Tongue (tissue), 1 donor: ENCODE data around the gene KRTAP10-2. TPM values are rescaled to one million over a fixed set of nuclear protein-coding genes. Genes with fewer than 3 reads are reported as not detected.

Source experiments
- total RNA-seq: library from RNA; depleted of rRNA; stranded (reverse); fragments of >200 nt; gene quantifications from one replicate; pipeline ENCODE4 v1.2.3, GENCODE V29; 2014

KRTAP10-2 gene
- total RNA-seq, 1 donor from 2014 or later, result not detected

Other genes starting within 250 kb of the KRTAP10-2 start
- 19.6 TPM for gene CFAP410, start 212.1 kb downstream of the KRTAP10-2 start, total RNA-seq
- gene TRPM2, start 197.9 kb downstream of the KRTAP10-2 start, total RNA-seq, result 2.2 TPM
- gene LRRC3, start 96.0 kb downstream of the KRTAP10-2 start, total RNA-seq, result 2.4 TPM
- not detected for gene KRTAP10-1, start 11.3 kb downstream of the KRTAP10-2 start, total RNA-seq
- gene KRTAP10-3, start 7.3 kb upstream of the KRTAP10-2 start, total RNA-seq, result not detected
- gene KRTAP10-4, start 22.2 kb upstream of the KRTAP10-2 start, total RNA-seq, result not detected
- not detected for gene KRTAP10-5, start 29.1 kb upstream of the KRTAP10-2 start, total RNA-seq
- not detected for gene KRTAP10-6, start 41.0 kb upstream of the KRTAP10-2 start, total RNA-seq
- gene KRTAP10-7, start 49.1 kb upstream of the KRTAP10-2 start, total RNA-seq, result not detected
- gene KRTAP10-8, start 60.6 kb upstream of the KRTAP10-2 start, total RNA-seq, result not detected
- not detected for gene KRTAP10-9, start 75.6 kb upstream of the KRTAP10-2 start, total RNA-seq
- not detected for gene KRTAP10-10, start 85.9 kb upstream of the KRTAP10-2 start, total RNA-seq
- gene KRTAP10-11, start 94.9 kb upstream of the KRTAP10-2 start, total RNA-seq, result not detected
- not detected for gene KRTAP12-4, start 103.2 kb upstream of the KRTAP10-2 start, total RNA-seq
- not detected for gene KRTAP12-3, start 106.4 kb upstream of the KRTAP10-2 start, total RNA-seq
- gene KRTAP12-2, start 115.4 kb upstream of the KRTAP10-2 start, total RNA-seq, result not detected
- not detected for gene KRTAP12-1, start 130.7 kb upstream of the KRTAP10-2 start, total RNA-seq
- not detected for gene KRTAP10-12, start 145.7 kb upstream of the KRTAP10-2 start, total RNA-seq
- 1.0 TPM for gene TSPEAR, start 160.1 kb upstream of the KRTAP10-2 start, total RNA-seq